Measurements from ENCODE around the gene WASHC4. TPM values are rescaled to one million over a fixed set of nuclear protein-coding genes. Genes with fewer than 3 reads are reported as not detected.

WASHC4 gene
- total RNA-seq, 4 donors from 2014 or later: 37.1 to 59.0 (median 38.6) TPM

DNA sequence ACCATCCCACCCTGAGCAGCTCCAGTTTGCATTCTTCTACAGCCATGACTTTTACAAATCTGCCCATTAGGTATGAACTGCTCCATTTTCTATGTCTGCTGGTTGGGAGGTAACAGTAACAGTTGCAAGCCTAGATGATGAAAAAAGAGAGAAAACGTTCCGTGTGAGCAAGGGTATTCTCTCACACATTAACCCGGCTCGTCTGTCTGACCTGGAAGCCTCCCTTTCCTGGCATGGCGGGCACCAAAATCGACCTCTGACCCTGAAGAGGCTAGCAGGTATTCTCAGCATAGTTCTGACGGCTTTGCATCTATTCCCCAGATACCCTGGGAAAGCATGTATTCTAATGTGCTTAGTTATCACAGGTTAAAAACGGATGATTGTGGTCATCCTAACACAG is 96.6 kb downstream of the WASHC4 start:
- H3K4me1 ChIP-seq: peaks cover 0 to 11% (median 2%) of the 10 kb centered on the region in 4 donors
- TF ChIP-seq EP300 (IDR thresholded peaks at IDR 0.05) (no peak), POLR2AphosphoS5 (IDR thresholded peaks at IDR 0.05) (no peak), POLR2A (IDR thresholded peaks at IDR 0.05; ENCODE audit: low read depth) (no peak)
- TF ChIP-seq, protein P1, sequence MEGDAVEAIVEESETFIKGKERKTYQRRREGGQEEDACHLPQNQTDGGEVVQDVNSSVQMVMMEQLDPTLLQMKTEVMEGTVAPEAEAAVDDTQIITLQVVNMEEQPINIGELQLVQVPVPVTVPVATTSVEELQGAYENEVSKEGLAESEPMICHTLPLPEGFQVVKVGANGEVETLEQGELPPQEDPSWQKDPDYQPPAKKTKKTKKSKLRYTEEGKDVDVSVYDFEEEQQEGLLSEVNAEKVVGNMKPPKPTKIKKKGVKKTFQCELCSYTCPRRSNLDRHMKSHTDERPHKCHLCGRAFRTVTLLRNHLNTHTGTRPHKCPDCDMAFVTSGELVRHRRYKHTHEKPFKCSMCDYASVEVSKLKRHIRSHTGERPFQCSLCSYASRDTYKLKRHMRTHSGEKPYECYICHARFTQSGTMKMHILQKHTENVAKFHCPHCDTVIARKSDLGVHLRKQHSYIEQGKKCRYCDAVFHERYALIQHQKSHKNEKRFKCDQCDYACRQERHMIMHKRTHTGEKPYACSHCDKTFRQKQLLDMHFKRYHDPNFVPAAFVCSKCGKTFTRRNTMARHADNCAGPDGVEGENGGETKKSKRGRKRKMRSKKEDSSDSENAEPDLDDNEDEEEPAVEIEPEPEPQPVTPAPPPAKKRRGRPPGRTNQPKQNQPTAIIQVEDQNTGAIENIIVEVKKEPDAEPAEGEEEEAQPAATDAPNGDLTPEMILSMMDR (IDR thresholded peaks at IDR 0.05): no peak
- peaks cover 42 to 91% (median 82%) of the 10 kb centered on the region in 4 donors for H3K36me3 ChIP-seq
- no peak overlapping the region for H3K4me3 ChIP-seq
- no peak for DNase-seq (ENCODE audit: extremely low spot score)
- H3K27ac ChIP-seq (replicated peaks in 1 of 4): no peak overlapping the region
- no peaks in the 10 kb centered on the region for H3K27me3 ChIP-seq
- 93% methylated on average over 8 of the region's 8 CpGs for WGBS
- intact Hi-C loops (cut with DNase I): no loop called here
- H3K9me3 ChIP-seq: no peaks in the 10 kb centered on the region

DNA sequence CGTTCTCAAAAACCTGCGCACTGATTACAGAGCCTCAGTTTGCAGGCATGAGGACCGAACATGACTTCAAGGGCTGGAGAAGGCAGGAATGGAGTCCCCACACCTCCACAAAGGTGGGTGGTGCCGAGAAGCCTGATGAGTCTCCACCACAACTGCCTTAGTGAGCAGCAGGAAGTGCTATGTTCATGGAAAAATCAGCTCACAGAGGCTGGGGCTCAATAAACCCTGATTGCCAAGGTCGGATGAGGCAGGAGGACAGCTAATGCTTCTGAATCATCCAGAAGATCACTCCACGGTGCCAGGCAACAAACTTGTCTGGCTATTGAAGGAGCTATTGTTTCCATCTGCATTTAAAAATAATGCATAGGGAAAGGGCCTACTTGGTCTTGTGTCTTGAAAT is 97.4 kb downstream of the WASHC4 start:
- H3K4me1 ChIP-seq: peaks cover 0 to 11% (median 2%) of the 10 kb centered on the region in 4 donors
- no peak for DNase-seq (ENCODE audit: extremely low spot score)
- no peaks in the 10 kb centered on the region for H3K27me3 ChIP-seq
- no peak overlapping the region for H3K4me3 ChIP-seq
- WGBS: 83% methylated on average over 6 of the region's 6 CpGs
- no peaks in the 10 kb centered on the region for H3K9me3 ChIP-seq
- no peak overlapping the region for H3K27ac ChIP-seq (replicated peaks in 1 of 4)
- intact Hi-C loops (cut with DNase I): no loop called here
- TF ChIP-seq POLR2AphosphoS5 (IDR thresholded peaks at IDR 0.05): no peak
- no peak for TF ChIP-seq POLR2A (IDR thresholded peaks at IDR 0.05; ENCODE audit: low read depth)
- TF ChIP-seq, protein P1 (IDR thresholded peaks at IDR 0.05): no peak
- no peak for TF ChIP-seq EP300 (IDR thresholded peaks at IDR 0.05)
- peaks cover 42 to 93% (median 80%) of the 10 kb centered on the region in 4 donors for H3K36me3 ChIP-seq

DNA sequence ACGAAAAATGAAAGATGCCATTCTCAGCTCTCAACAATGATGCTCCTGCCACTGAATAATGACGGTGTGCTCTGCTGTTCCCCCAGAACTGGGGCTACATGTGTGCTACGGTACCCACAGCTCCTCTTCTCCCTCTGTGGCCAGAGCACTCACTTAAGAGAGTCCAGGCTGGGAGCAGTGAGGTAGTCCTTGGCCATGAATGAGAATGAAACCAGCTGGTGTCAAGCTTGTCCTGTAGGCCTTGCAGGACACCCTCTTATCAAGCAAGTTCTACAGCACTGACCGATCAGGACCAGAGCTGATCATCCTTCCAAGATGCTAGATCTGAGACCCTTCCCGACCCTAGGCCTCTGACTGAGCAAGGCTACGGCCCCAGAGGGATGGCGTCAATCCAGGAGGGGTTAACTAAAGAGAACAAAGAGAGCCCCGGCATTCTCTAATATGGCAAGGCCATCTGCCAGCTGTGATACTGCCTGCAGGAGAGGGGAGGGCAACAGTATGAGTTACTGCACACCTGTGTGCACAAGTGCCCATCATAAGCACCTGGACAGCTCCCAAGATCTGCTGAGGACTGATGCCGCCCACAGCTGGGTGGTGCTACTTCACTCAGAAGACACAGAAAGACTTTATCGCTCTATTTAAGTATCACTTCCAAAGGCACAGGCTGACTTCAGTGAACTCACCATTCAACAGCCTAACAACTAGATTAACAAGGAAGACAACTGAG is 98.0 kb downstream of the WASHC4 start:
- no peaks in the 10 kb centered on the region for H3K27me3 ChIP-seq
- DNase-seq (ENCODE audit: extremely low spot score): no peak
- no peak for TF ChIP-seq POLR2AphosphoS5 (IDR thresholded peaks at IDR 0.05)
- no peak for TF ChIP-seq EP300 (IDR thresholded peaks at IDR 0.05)
- TF ChIP-seq POLR2A (IDR thresholded peaks at IDR 0.05; ENCODE audit: low read depth): no peak
- TF ChIP-seq, protein P1 (IDR thresholded peaks at IDR 0.05): no peak
- H3K27ac ChIP-seq (replicated peaks in 1 of 4): no peak overlapping the region
- peaks cover 0 to 11% (median 2%) of the 10 kb centered on the region in 4 donors for H3K4me1 ChIP-seq
- whole genome bisulfite sequencing: 86% methylated on average over 10 of the region's 10 CpGs
- H3K9me3 ChIP-seq: no peaks in the 10 kb centered on the region
- intact Hi-C loops (cut with DNase I): no loop called here
- peaks cover 42 to 92% (median 82%) of the 10 kb centered on the region in 4 donors for H3K36me3 ChIP-seq
- H3K4me3 ChIP-seq: no peak overlapping the region

DNA sequence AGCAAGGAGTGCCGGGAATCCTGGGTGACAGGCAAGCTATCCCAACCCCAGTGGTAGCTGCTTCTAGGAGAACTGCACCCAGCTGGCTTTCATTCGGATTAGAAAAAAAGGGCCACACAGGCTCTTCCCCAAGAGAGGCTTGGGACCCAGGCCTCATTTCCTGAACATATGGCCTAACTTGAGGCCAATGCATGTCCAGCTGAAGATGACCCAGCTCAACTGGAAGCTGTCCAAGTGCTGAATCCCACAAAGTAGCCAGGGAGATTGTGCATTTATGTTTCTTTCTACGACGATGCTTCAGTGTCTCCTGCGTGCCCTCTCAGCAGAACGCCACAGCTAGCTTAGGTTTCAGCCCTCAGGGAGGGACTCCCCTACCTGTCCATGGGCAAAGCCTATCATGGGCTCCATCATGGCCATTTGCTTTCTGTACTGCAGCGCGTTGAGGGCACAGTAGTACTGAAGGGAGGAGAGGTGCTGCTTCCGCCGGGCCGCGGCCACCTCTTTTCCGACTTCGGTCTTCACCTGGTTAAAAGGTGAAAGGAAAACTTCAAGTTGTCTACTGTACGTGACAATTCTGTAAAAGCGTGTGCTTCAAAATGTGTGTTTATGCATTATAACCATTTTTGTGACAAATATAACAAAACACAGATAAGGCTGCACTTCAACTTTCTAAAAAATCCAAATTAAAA is 99.3 kb downstream of the WASHC4 start:
- no peaks in the 10 kb centered on the region for H3K27me3 ChIP-seq
- H3K9me3 ChIP-seq: no peaks in the 10 kb centered on the region
- intact Hi-C loops (cut with DNase I): no loop called here
- H3K4me1 ChIP-seq: peaks cover 0 to 4% (median under 1%) of the 10 kb centered on the region in 4 donors
- no peak overlapping the region for H3K4me3 ChIP-seq
- no peak overlapping the region for H3K27ac ChIP-seq (replicated peaks in 1 of 4)
- 94% methylated on average over 11 of the region's 16 CpGs for WGBS
- peaks cover 46 to 99% (median 89%) of the 10 kb centered on the region in 4 donors for H3K36me3 ChIP-seq
- no peak for DNase-seq (ENCODE audit: extremely low spot score)
- TF ChIP-seq POLR2A (IDR thresholded peaks at IDR 0.05; ENCODE audit: low read depth) (no peak), POLR2AphosphoS5 (IDR thresholded peaks at IDR 0.05) (no peak), EP300 (IDR thresholded peaks at IDR 0.05) (no peak)
- TF ChIP-seq, protein P1 (IDR thresholded peaks at IDR 0.05): no peak

All from esophagus muscularis mucosa (tissue), 4 donors.